Gastroesophageal sphincter (tissue), 4 donors: Measurements from ENCODE around the gene IP6K2. TPM values are rescaled to one million over a fixed set of nuclear protein-coding genes. Genes with fewer than 3 reads are reported as not detected.

Experiments
- ATAC-seq: fragments of 150-250 bp; one replicate; pipeline ENCODE4 v1.9.1; 2016; ENCODE audit warnings: mild to moderate bottlenecking, moderate library complexity
- H3K27ac ChIP-seq, 4 donors: fragments of 200-600 bp; sonication (generic) in 3 of 4; 1 replicate in 3 of 4; 2 replicates in 1 of 4; pipeline ENCODE4 v1.5.1; 2016 to 2019
- H3K27me3 ChIP-seq: fragments of 200-600 bp; sonication (generic); one replicate; pipeline ENCODE4 v1.5.1; 2019
- H3K36me3 ChIP-seq, 2 donors: fragments of 200-600 bp; sonication (generic); one replicate each; pipeline ENCODE4 v1.5.1; 2019; ENCODE audit warnings: control low read depth in 1 of 2
- H3K4me1 ChIP-seq, 3 donors: fragments of 200-600 bp; sonication (generic); 1 replicate in 2 of 3; 2 replicates in 1 of 3; pipeline ENCODE4 v1.5.1; 2016 to 2019; ENCODE audit warnings: control low read depth in 2 of 3
- H3K4me3 ChIP-seq, 2 donors: fragments of 200-600 bp; sonication (generic); one replicate each; pipeline ENCODE4 v1.5.1; 2019; ENCODE audit warnings: mild to moderate bottlenecking in 1 of 2, moderate library complexity in 1 of 2
- H3K9me3 ChIP-seq, 3 donors: fragments of 200-600 bp; sonication (generic); one replicate each; pipeline ENCODE4 v1.5.1; 2017 to 2019; ENCODE audit warnings: control low read depth in 2 of 3
- EP300 ChIP-seq: sonication (generic); formaldehyde crosslinking; IDR thresholded peaks from one replicate; pipeline ENCODE4 v1.6.1; 2017; ENCODE audit warnings: antibody characterized with exemption, mild to moderate bottlenecking
- POLR2A ChIP-seq, 2 donors: fragments of 450-650 bp; IDR thresholded peaks; one replicate each; pipeline ENCODE4 v1.6.1; 2017; ENCODE audit warnings: antibody characterized with exemption in 2 of 2, mild to moderate bottlenecking in 2 of 2, moderate library complexity in 1 of 2
- POLR2AphosphoS5 ChIP-seq: sonication (generic); formaldehyde crosslinking; IDR thresholded peaks from one replicate; pipeline ENCODE4 v1.6.1; 2017; ENCODE audit warnings: antibody characterized with exemption
- WGBS, 2 donors: methylation state at CpG; one replicate each; pipeline ENCODE4 v1.1.5; 2018; ENCODE audit warnings: low coverage in 1 of 2; 5-methylcytosine and 5-hydroxymethylcytosine counted together
- total RNA-seq, 4 donors: library from RNA; depleted of rRNA; stranded (reverse); fragments of >200 nt; gene quantifications; one replicate each; pipeline ENCODE4 v1.1.0, GENCODE V29; 2016
- TF ChIP-seq, protein P1 (sequence below), 4 experiments: fragments of 200-600 bp in 2 of 4; fragments of 450-650 bp in 2 of 4; sonication (generic) in 1 of 4; IDR thresholded peaks; one replicate each; pipeline ENCODE4 v1.5.1; 2017 to 2019; ENCODE audit warnings: antibody characterized with exemption in 4 of 4, mild to moderate bottlenecking in 2 of 4, moderate library complexity in 2 of 4

IP6K2 gene
- total RNA-seq, 4 donors from 2014 or later = 44.5 to 52.8 (median 48.1) TPM

DNA sequence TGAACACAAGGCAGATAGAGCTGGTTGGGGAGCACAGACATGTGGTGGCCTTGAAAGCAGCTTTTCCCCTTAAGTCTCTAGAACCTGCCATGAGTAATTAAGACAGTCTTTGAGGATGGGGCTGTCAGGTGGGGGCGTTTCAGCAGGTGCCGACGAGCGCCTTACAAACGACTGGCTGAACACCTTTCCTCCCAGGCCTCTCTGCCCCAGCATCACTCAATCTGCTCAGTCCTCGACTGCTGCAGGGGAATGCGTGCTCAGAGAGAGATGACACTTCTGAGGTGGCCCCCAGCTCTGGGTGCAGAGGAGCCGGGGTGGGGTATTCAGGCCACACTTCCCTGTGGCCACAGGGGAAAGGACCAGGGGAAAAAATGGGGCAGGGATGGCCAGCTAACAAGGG, 23.2 kb downstream of the IP6K2 start:
- TF ChIP-seq EP300 (no peak), POLR2AphosphoS5 (no peak), POLR2A (IDR thresholded peaks at IDR 0.05) (no peak)
- TF ChIP-seq, protein P1, sequence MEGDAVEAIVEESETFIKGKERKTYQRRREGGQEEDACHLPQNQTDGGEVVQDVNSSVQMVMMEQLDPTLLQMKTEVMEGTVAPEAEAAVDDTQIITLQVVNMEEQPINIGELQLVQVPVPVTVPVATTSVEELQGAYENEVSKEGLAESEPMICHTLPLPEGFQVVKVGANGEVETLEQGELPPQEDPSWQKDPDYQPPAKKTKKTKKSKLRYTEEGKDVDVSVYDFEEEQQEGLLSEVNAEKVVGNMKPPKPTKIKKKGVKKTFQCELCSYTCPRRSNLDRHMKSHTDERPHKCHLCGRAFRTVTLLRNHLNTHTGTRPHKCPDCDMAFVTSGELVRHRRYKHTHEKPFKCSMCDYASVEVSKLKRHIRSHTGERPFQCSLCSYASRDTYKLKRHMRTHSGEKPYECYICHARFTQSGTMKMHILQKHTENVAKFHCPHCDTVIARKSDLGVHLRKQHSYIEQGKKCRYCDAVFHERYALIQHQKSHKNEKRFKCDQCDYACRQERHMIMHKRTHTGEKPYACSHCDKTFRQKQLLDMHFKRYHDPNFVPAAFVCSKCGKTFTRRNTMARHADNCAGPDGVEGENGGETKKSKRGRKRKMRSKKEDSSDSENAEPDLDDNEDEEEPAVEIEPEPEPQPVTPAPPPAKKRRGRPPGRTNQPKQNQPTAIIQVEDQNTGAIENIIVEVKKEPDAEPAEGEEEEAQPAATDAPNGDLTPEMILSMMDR (IDR thresholded peaks at IDR 0.05) = no peak
- Histone ChIP-seq H3K36me3 (peaks cover 0 to 71% of the 10 kb centered on the region in 2 donors), H3K27ac (peak overlapping the region; percentile 16 to 88 (median 86)), H3K4me3 (peak overlapping the region; percentile 3 to 53), H3K27me3 (no peaks in the 10 kb centered on the region), H3K9me3 (no peaks in the 10 kb centered on the region), H3K4me1 (peaks cover 0 to 53% (median 0%) of the 10 kb centered on the region in 3 donors)
- WGBS, 2 donors = 63% methylated on average over 5 of the region's 8 CpGs; no CpG with 5 or more reads in 1 of the 2 donors
- no peak for ATAC-seq

DNA sequence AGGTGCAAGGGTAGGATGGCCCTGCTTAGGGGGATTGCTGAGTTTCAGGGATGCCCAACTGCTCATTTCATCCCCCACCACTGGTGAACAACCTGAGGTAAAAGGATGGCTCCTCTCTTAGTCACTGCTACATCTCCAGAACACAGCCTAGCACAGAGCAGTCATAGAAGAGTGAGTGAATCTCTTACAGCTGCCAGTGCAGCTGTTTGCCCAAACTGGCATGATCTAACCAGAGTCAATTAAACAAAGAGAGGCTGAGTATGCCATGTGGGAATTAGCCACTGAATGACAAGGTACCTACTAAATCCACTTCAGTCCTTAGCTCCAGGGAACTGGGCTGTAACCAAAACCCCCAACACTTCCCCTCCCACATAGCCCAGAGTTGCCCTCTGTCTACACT, 24.5 kb downstream of the IP6K2 start:
- Histone ChIP-seq H3K4me1 (peaks cover 0 to 62% (median 0%) of the 10 kb centered on the region in 3 donors), H3K36me3 (peaks cover 0 to 75% of the 10 kb centered on the region in 2 donors), H3K27me3 (no peaks in the 10 kb centered on the region), H3K4me3 (no peak overlapping the region), H3K9me3 (no peaks in the 10 kb centered on the region), H3K27ac (peak overlapping the region in 2 of 4 donors; percentile 35 to 87)
- ATAC-seq = no peak
- TF ChIP-seq, protein P1 (IDR thresholded peaks at IDR 0.05) = no peak
- TF ChIP-seq POLR2A (IDR thresholded peaks at IDR 0.05) = no peak
- no peak for TF ChIP-seq POLR2AphosphoS5
- TF ChIP-seq EP300 = no peak

DNA sequence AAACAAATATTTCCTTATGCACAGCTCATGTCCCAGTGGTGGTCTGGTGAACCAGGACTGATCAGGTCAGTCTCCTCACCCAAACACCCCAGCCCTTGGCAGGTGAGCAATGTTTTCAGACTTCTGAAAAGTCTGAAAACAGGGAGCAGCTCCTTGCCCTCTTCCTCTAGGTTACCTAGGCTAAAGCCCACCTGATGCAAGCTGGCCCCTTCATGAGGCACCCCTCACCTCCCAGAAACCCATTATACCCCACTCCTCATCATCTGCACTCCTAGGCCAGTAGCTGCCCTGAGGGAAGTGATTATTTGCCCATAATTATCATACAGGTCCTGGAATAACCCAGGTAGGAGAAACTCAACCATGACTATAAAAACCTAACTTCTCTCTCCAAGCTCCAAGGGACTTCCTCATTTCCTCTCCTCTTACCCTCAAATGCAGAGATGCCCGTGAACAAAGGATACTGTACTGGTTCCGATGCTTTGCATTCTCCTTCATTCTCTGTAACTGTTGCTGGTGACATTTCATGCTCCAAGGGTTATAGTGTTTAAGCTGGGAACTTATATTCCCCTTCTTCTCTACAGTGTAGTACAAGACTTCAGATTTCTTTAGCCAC, 26.1 kb downstream of the IP6K2 start:
- H3K27me3 ChIP-seq = no peaks in the 10 kb centered on the region
- H3K27ac ChIP-seq = no peak overlapping the region
- TF ChIP-seq EP300 = no peak
- no peak for ATAC-seq
- peaks cover 0 to 80% of the 10 kb centered on the region in 2 donors for H3K36me3 ChIP-seq
- H3K4me3 ChIP-seq = no peak overlapping the region
- WGBS, 2 donors = 59 to 90% methylated on average over 2 of the region's 2 CpGs
- no peaks in the 10 kb centered on the region for H3K9me3 ChIP-seq
- peaks cover 0 to 68% (median 6%) of the 10 kb centered on the region in 3 donors for H3K4me1 ChIP-seq

DNA sequence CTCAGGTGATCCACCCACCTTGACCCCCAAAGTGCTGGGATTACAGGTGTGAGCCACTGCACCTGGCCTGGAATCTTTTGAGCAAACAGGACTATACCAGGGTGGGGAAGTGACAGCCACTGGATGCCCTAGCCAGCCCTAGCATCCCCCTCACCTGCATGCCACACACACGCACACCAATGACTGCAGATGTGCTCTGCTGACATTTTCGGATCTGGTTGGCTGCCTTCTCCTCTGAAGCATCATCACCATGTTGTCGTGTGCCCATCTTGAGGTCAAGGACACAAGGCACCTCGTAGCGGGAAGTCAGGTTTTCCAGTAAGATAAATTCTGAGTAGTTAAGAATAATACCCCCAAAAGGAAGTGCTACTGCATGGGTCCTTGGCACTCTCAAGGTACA, 27.6 kb downstream of the IP6K2 start:
- Histone ChIP-seq H3K9me3 (no peaks in the 10 kb centered on the region), H3K27me3 (no peaks in the 10 kb centered on the region), H3K27ac (no peak overlapping the region), H3K36me3 (peaks cover 0 to 74% of the 10 kb centered on the region in 2 donors), H3K4me1 (peaks cover 0 to 64% (median 12%) of the 10 kb centered on the region in 3 donors), H3K4me3 (no peak overlapping the region)
- WGBS, 2 donors = 40% methylated on average over 1 of the region's 5 CpGs; no CpG with 5 or more reads in 1 of the 2 donors
- TF ChIP-seq EP300 (no peak), POLR2A (IDR thresholded peaks at IDR 0.05) (no peak), POLR2AphosphoS5 (no peak)
- TF ChIP-seq, protein P1 (IDR thresholded peaks at IDR 0.05) = no peak
- no peak for ATAC-seq

DNA sequence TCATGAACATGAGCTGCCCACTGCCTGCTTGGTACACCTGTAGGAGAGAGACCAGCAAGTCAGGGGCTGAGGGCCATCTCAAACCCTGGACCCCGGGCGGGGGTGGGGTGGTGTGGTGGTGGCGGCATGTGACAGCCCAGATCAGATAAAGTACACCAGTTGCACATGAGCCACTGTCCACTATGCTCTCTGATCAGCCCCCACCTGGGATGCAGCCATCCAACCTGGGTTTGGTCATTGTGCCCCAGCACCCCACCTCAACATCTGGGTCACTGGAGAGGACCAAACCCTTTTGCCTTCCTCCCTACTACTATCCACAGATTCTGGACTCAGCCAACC, 28.3 kb downstream of the IP6K2 start:
- H3K27me3 ChIP-seq = no peaks in the 10 kb centered on the region
- H3K27ac ChIP-seq = no peak overlapping the region
- no peak overlapping the region for H3K4me3 ChIP-seq
- no peak for ATAC-seq
- TF ChIP-seq POLR2AphosphoS5 (no peak), EP300 (no peak), POLR2A (IDR thresholded peaks at IDR 0.05) (no peak)
- TF ChIP-seq, protein P1 (IDR thresholded peaks at IDR 0.05) = no peak
- peaks cover 0 to 64% (median 17%) of the 10 kb centered on the region in 3 donors for H3K4me1 ChIP-seq
- no CpG with 5 or more reads among the region's 3 CpGs for WGBS, 2 donors
- no peaks in the 10 kb centered on the region for H3K9me3 ChIP-seq
- H3K36me3 ChIP-seq = peaks cover 0 to 67% of the 10 kb centered on the region in 2 donors
